MCF 10A (cell line): ENCODE results near the gene LTBP2. TPM values are rescaled to one million over a fixed set of nuclear protein-coding genes. Genes with fewer than 3 reads are reported as not detected.

Experiments used
- BruUV-seq: library from RNA; stranded (reverse); fragments of 400-500 nt; replicated peaks from 2 replicates; lab custom pipeline; 2021; lab: Mats Ljungman, UMichigan
- CTCF ChIA-PET: fragments of 300-600 bp; sonication (Branson Sonifier 250); formaldehyde crosslinking; extraction: SDS; loops from one replicate; lab custom pipeline; 2021; ENCODE audit warnings: antibody characterized with exemption, inconsistent platforms; lab: Yijun Ruan, JAX
- POLR2A ChIA-PET: fragments of 300-600, 350-650 bp; sonication (Branson Sonifier 250); formaldehyde crosslinking; extraction: SDS; loops from one replicate; lab custom pipeline; 2020; ENCODE audit warnings: antibody characterized with exemption, inconsistent platforms; lab: Yijun Ruan, JAX
- DNase-seq: peaks from one replicate; pipeline ENCODE4 v3.0.0-alpha.2; 2018; ENCODE audit not compliant: unreplicated experiment
- H3K27ac Mint-ChIP-seq: one replicate; pipeline ENCODE4 v1.8.0; 2022; ENCODE audit warnings: mild to moderate bottlenecking, low read depth, mixed read lengths; ENCODE audit not compliant: unreplicated experiment
- H3K27me3 Mint-ChIP-seq: one replicate; pipeline ENCODE4 v1.8.0; 2022; ENCODE audit warnings: mixed read lengths; ENCODE audit not compliant: insufficient read depth, unreplicated experiment
- H3K36me3 Mint-ChIP-seq: one replicate; pipeline ENCODE4 v1.8.0; 2022; ENCODE audit warnings: mild to moderate bottlenecking, moderate library complexity, mixed read lengths; ENCODE audit not compliant: insufficient read depth, unreplicated experiment
- H3K4me1 Mint-ChIP-seq: one replicate; pipeline ENCODE4 v1.8.0; 2022; ENCODE audit warnings: mixed read lengths; ENCODE audit not compliant: insufficient read depth, unreplicated experiment
- H3K4me3 Mint-ChIP-seq: one replicate; pipeline ENCODE4 v1.8.0; 2022; ENCODE audit warnings: mild to moderate bottlenecking, moderate library complexity, mixed read lengths; ENCODE audit not compliant: unreplicated experiment
- H3K9me3 Mint-ChIP-seq: one replicate; pipeline ENCODE4 v1.8.0; 2022; ENCODE audit warnings: mixed read lengths; ENCODE audit not compliant: unreplicated experiment
- intact Hi-C: fragments of 100-400 bp; cut with micrococcal nuclease; formaldehyde crosslinking; loops from 2 replicates; pipeline ENCODE4 v1.14.1; 2022
- total RNA-seq: library from RNA; stranded (reverse); gene quantifications from 2 replicates; pipeline ENCODE4 v1.2.3, GENCODE V29; 2022
- TF ChIP-seq, protein P1 (sequence below): fragments of 200-600 bp; IDR thresholded peaks from one replicate; pipeline ENCODE4 v1.8.0; 2022; ENCODE audit warnings: antibody characterized with exemption, mild to moderate bottlenecking; ENCODE audit not compliant: unreplicated experiment

Gene LTBP2
- total RNA-seq, 1 experiment from 2014 or later: 16.8 TPM

GRCh38 chr14:74647678-74648461 lies 35.8 kb upstream of the LTBP2 start:
- CTCF ChIA-PET: interaction anchor here (0.7 to 0.9 kb wide), 4 partner anchors 10 to 146 kb away, joined by 3 to 5 read pairs (median 3); no protein-coding TSS in a partner anchor

DNA sequence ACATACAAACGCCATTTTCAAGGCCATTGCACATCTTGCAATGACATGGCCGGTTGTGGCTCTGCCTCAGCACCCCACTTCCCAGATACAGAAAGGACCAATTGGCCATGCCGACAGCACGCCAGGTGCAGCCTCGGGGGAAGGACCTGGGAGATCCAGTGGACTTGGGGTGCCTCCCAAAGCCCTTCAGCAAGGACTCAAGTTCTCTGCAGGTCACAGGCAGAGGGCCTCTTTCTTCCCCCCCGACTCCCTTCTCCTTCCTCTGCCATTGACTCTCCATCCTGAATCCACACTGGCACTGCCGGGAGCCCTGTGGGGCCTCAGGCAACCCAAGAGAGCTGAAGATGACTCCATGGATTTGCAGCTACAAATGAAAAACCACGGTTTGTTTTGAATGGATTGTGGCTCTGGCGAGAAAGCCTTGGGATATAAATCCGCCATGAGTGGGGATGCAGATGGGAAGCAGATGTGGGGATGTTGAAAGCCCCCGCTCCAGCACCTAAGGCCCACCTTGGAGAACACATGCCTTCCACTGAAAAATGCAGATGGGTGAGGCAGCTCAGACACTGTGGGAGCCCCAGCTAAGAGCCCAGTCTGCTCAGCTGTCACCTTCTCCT lies 35.1 kb upstream of the LTBP2 start:
- CTCF ChIA-PET: interaction anchor here (0.7 to 0.9 kb wide), 4 partner anchors 9 to 145 kb away, joined by 3 to 4 read pairs (median 3); no protein-coding TSS in a partner anchor
- DNase-seq: no peak
- Mint-ChIP-seq H3K9me3 (no peaks in the 10 kb centered on the region), H3K36me3 (peaks cover 18% of the 10 kb centered on the region), H3K27me3 (no peaks in the 10 kb centered on the region), H3K27ac (no peak overlapping the region), H3K4me1 (peaks cover 26% of the 10 kb centered on the region), H3K4me3 (no peak overlapping the region)
- TF ChIP-seq, protein P1, sequence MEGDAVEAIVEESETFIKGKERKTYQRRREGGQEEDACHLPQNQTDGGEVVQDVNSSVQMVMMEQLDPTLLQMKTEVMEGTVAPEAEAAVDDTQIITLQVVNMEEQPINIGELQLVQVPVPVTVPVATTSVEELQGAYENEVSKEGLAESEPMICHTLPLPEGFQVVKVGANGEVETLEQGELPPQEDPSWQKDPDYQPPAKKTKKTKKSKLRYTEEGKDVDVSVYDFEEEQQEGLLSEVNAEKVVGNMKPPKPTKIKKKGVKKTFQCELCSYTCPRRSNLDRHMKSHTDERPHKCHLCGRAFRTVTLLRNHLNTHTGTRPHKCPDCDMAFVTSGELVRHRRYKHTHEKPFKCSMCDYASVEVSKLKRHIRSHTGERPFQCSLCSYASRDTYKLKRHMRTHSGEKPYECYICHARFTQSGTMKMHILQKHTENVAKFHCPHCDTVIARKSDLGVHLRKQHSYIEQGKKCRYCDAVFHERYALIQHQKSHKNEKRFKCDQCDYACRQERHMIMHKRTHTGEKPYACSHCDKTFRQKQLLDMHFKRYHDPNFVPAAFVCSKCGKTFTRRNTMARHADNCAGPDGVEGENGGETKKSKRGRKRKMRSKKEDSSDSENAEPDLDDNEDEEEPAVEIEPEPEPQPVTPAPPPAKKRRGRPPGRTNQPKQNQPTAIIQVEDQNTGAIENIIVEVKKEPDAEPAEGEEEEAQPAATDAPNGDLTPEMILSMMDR: no peak
- POLR2A ChIA-PET: interaction anchor here (0.6 kb wide), 1 partner anchor 26 kb away, joined by 3 read pairs; no protein-coding TSS in a partner anchor
- intact Hi-C loops: no loop called here
- no TSS peak for BruUV-seq

More at GRCh38 chr14:74647678-74648461, 35.8 kb upstream of the LTBP2 start:
- peaks cover 18% of the 10 kb centered on the region for H3K36me3 Mint-ChIP-seq
- TF ChIP-seq, protein P1: no peak
- no peaks in the 10 kb centered on the region for H3K27me3 Mint-ChIP-seq
- POLR2A ChIA-PET: interaction anchor here (0.6 to 1.5 kb wide), 3 partner anchors 8 to 31 kb away, joined by 3 to 6 read pairs (median 3); no protein-coding TSS in a partner anchor
- no peaks in the 10 kb centered on the region for H3K9me3 Mint-ChIP-seq
- peak; percentile 78 for DNase-seq
- no peak overlapping the region for H3K27ac Mint-ChIP-seq
- BruUV-seq: no TSS peak
- intact Hi-C loops: no loop called here
- peaks cover 26% of the 10 kb centered on the region for H3K4me1 Mint-ChIP-seq
- H3K4me3 Mint-ChIP-seq: no peak overlapping the region

DNA sequence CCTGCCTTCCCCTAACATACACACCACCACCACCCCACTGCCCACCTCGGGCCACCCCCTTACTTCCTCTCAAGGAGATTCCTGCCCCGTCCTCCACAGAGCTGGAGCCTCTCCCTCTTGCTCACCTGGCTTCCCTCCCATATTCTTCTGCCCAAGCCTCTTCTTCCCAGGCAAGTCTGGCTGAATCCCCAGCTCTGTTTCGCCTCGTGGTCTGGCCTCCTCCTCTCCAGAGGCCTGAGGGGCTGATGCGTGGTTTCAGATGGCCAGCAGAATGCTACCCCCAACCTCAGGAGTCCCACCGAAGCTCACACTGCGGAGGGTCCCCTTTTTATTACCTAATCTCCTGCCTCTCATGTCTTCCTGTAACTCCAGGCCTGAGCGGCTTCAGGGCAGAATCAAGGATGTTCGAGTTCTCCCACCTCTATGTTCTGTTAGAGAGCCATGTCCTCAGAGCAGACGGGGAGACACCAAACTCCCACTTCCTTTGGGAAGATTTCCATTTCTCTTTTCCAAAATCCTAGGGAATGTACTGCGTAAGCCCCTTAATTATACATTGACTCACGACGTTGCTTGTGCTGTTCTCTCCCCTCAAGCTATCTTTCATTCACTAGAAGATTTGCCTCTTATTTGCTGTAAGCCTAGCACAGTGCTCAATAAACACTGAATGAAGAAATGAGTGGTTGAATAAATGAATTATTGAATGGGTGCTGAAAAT lies 33.9 kb upstream of the LTBP2 start:
- Mint-ChIP-seq H3K27ac (no peak overlapping the region), H3K27me3 (no peaks in the 10 kb centered on the region), H3K9me3 (no peaks in the 10 kb centered on the region), H3K4me3 (no peak overlapping the region), H3K4me1 (peaks cover 26% of the 10 kb centered on the region), H3K36me3 (peaks cover 11% of the 10 kb centered on the region)
- ChIA-PET POLR2A (interaction anchor here (0.7 kb wide), 1 partner anchor 295 kb away, joined by 3 read pairs; no protein-coding TSS in a partner anchor), CTCF (interaction anchor here (0.6 to 1.2 kb wide), 4 partner anchors 27 to 384 kb away, joined by 3 to 4 read pairs (median 4); no protein-coding TSS in a partner anchor)
- intact Hi-C loops: no loop called here
- DNase-seq: no peak
- TF ChIP-seq, protein P1: no peak
- BruUV-seq: no TSS peak
